ENCODE data around the gene CCL20.

GRCh38 chr2:227853204-227853629, 39.6 kb downstream of the CCL20 start:
- TF ChIP-seq POLR2A (IDR thresholded peaks at IDR 0.05): no peak
- TF ChIP-seq CTCF (IDR thresholded peaks at IDR 0.05): no peak
